HCT116 (cell line): Measurements from ENCODE around the gene GFAP.

ENCODE experiments used
- CTCF ChIP-seq, 3 experiments: fragments of 200-600 bp in 1 of 3; sonication (generic) in 1 of 3; IDR thresholded peaks in 2 of 3; conservative IDR thresholded peaks in 1 of 3; 2 replicates each; pipeline ENCODE4 v1.5.1; 2012 to 2017; ENCODE audit warnings: low read depth in 2 of 3, low read length in 2 of 3, antibody characterized with exemption in 1 of 3, borderline replicate concordance in 1 of 3, control low read depth in 1 of 3, mild to moderate bottlenecking in 1 of 3, mixed read lengths in 1 of 3, mixed run types in 1 of 3, moderate library complexity in 1 of 3; ENCODE audit not compliant: insufficient read depth in 1 of 3
- ELF1 ChIP-seq: IDR thresholded peaks from 2 replicates; pipeline ENCODE4 v1.6.1; 2012; ENCODE audit warnings: low read depth, borderline replicate concordance
- EZH2 ChIP-seq: fragments of 200-600 bp; sonication (generic); IDR thresholded peaks from 2 replicates; pipeline ENCODE4 v1.6.1; 2017; ENCODE audit warnings: antibody characterized with exemption, mixed run types
- FOSL1 ChIP-seq: IDR thresholded peaks from 2 replicates; pipeline ENCODE4 v1.6.1; 2012; ENCODE audit warnings: low read depth
- MAX ChIP-seq: IDR thresholded peaks from 2 replicates; pipeline ENCODE4 v1.6.1; 2012
- POLR2A ChIP-seq: IDR thresholded peaks from 2 replicates; pipeline ENCODE4 v1.7.0; 2011; ENCODE audit warnings: borderline replicate concordance; ENCODE audit not compliant: insufficient read depth, insufficient read length; ENCODE audit errors: extremely low read depth
- SIN3A ChIP-seq: IDR thresholded peaks from 2 replicates; pipeline ENCODE4 v1.6.1; 2012; ENCODE audit warnings: low read depth
- YY1 ChIP-seq: IDR thresholded peaks from 2 replicates; pipeline ENCODE4 v1.6.1; 2011; ENCODE audit warnings: low read length, low read depth, moderate library complexity, mild to moderate bottlenecking; ENCODE audit not compliant: insufficient replicate concordance; ENCODE audit errors: extremely low read depth
- ZNF274 ChIP-seq: fragments of 200-500 bp; sonication (Bioruptor generic); IDR thresholded peaks from 2 replicates; pipeline ENCODE4 v1.6.1; 2014; ENCODE audit warnings: mild to moderate bottlenecking, low read depth, low read length, inconsistent platforms

GRCh38 chr17:44921122-44921882, 6.0 kb upstream of the GFAP start:
- TF ChIP-seq CTCF (IDR thresholded peaks at IDR 0.05 in 2 of 3, conservative IDR thresholded peaks at IDR 0.05 in 1 of 3; ENCODE audit: borderline replicate concordance in 1 of 3, insufficient read depth in 1 of 3, low read depth in 2 of 3, low read length in 2 of 3), result no peak
- TF ChIP-seq SIN3A, result no peak
- TF ChIP-seq YY1, result no peak
- TF ChIP-seq FOSL1, result no peak
- no peak for TF ChIP-seq POLR2A
- TF ChIP-seq EZH2, result no peak
- no peak for TF ChIP-seq ZNF274
- no peak for TF ChIP-seq MAX
- no peak for TF ChIP-seq ELF1
